Calu3 (cell line): ENCODE measurements around the gene CRB2. TPM values are rescaled to one million over a fixed set of nuclear protein-coding genes. Genes with fewer than 3 reads are reported as not detected.

Source experiments
- BruUV-seq: library from RNA; stranded (reverse); fragments of 400-500 nt; replicated peaks from 2 replicates; lab custom pipeline; 2021; lab: Mats Ljungman, UMichigan
- CTCF ChIA-PET: fragments of 300-600 bp; sonication (Branson Sonifier 250); formaldehyde crosslinking; loops from one replicate; lab custom pipeline; 2022; ENCODE audit warnings: antibody characterized with exemption; lab: Charles Lee
- DNase-seq: peaks from one replicate; pipeline ENCODE4 v3.0.0; 2022
- H3K27ac Mint-ChIP-seq: one replicate; pipeline ENCODE4 v1.8.0; 2022; ENCODE audit warnings: mixed read lengths; ENCODE audit not compliant: unreplicated experiment
- H3K27me3 Mint-ChIP-seq: one replicate; pipeline ENCODE4 v1.8.0; 2022; ENCODE audit warnings: mixed read lengths; ENCODE audit not compliant: unreplicated experiment
- H3K36me3 Mint-ChIP-seq: one replicate; pipeline ENCODE4 v1.8.0; 2022; ENCODE audit warnings: mild to moderate bottlenecking, moderate library complexity, mixed read lengths; ENCODE audit not compliant: insufficient read depth, unreplicated experiment
- H3K4me1 Mint-ChIP-seq: one replicate; pipeline ENCODE4 v1.8.0; 2022; ENCODE audit warnings: mild to moderate bottlenecking, low read depth, mixed read lengths; ENCODE audit not compliant: unreplicated experiment
- H3K4me3 Mint-ChIP-seq: one replicate; pipeline ENCODE4 v1.8.0; 2022; ENCODE audit warnings: mild to moderate bottlenecking, low read depth, moderate library complexity, mixed read lengths; ENCODE audit not compliant: unreplicated experiment
- H3K9me3 Mint-ChIP-seq: one replicate; pipeline ENCODE4 v1.8.0; 2022; ENCODE audit warnings: low read depth, mixed read lengths; ENCODE audit not compliant: unreplicated experiment
- intact Hi-C: fragments of 100-400 bp; cut with micrococcal nuclease; formaldehyde crosslinking; loops from one replicate; pipeline ENCODE4 v1.10.0; 2022; ENCODE audit not compliant: unreplicated experiment
- total RNA-seq: library from RNA; stranded (reverse); gene quantifications from 2 replicates; pipeline ENCODE4 v1.2.3, GENCODE V29; 2022
- TF ChIP-seq, protein P1 (sequence below): fragments of 200-600 bp; IDR thresholded peaks from one replicate; pipeline ENCODE4 v1.8.0; 2022; ENCODE audit warnings: antibody characterized with exemption; ENCODE audit not compliant: unreplicated experiment

Gene CRB2
- total RNA-seq, 1 experiment from 2014 or later, result not detected

- TF ChIP-seq, protein P1, sequence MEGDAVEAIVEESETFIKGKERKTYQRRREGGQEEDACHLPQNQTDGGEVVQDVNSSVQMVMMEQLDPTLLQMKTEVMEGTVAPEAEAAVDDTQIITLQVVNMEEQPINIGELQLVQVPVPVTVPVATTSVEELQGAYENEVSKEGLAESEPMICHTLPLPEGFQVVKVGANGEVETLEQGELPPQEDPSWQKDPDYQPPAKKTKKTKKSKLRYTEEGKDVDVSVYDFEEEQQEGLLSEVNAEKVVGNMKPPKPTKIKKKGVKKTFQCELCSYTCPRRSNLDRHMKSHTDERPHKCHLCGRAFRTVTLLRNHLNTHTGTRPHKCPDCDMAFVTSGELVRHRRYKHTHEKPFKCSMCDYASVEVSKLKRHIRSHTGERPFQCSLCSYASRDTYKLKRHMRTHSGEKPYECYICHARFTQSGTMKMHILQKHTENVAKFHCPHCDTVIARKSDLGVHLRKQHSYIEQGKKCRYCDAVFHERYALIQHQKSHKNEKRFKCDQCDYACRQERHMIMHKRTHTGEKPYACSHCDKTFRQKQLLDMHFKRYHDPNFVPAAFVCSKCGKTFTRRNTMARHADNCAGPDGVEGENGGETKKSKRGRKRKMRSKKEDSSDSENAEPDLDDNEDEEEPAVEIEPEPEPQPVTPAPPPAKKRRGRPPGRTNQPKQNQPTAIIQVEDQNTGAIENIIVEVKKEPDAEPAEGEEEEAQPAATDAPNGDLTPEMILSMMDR, result no peak
- CTCF ChIA-PET, result no interaction called here
- Mint-ChIP-seq H3K27ac (no peak overlapping the region), H3K9me3 (no peaks in the 10 kb centered on the region), H3K27me3 (peaks cover 63% of the 10 kb centered on the region), H3K4me1 (no peaks in the 10 kb centered on the region), H3K4me3 (no peak overlapping the region), H3K36me3 (peaks cover 9% of the 10 kb centered on the region)
- intact Hi-C loops, result no loop called here
- BruUV-seq, result no TSS peak
- DNase-seq, result no peak
These were observed 16.9 kb downstream of the CRB2 start for GRCh38 chr9:123372766-123373446.

- H3K4me1 Mint-ChIP-seq, result no peaks in the 10 kb centered on the region
- CTCF ChIA-PET, result no interaction called here
- intact Hi-C loops, result no loop called here
These were observed 17.5 kb downstream of the CRB2 start for GRCh38 chr9:123373447-123373923.

DNA sequence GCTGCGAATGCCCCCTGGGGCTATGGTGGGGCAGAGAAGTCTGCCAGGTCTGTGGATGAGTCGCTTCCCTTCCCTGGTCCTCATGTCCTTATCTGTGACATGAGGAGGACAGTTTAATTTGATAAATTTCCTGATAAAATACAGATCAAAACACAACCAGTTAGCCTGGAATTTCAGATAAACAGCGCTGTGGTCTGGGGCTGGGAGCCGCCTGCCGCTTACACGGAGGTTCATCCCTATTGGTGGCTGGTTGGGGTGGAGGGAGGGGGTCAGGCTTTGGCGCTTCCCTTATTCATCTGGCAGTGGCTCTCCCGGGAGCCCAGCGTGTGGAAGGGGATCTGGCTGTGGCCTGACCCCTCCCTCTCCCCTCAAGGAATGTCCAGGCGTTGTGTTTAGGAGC is 17.9 kb downstream of the CRB2 start:
- no peak for DNase-seq
- no TSS peak for BruUV-seq
- TF ChIP-seq, protein P1, result no peak
- H3K4me1 Mint-ChIP-seq, result no peaks in the 10 kb centered on the region
- intact Hi-C loops, result no loop called here
- no peaks in the 10 kb centered on the region for H3K9me3 Mint-ChIP-seq
- H3K27ac Mint-ChIP-seq, result no peak overlapping the region
- H3K27me3 Mint-ChIP-seq, result peaks cover 52% of the 10 kb centered on the region
- CTCF ChIA-PET, result no interaction called here
- H3K4me3 Mint-ChIP-seq, result no peak overlapping the region
- peaks cover 9% of the 10 kb centered on the region for H3K36me3 Mint-ChIP-seq

More at GRCh38 chr9:123373447-123373923, 17.5 kb downstream of the CRB2 start:
- Mint-ChIP-seq H3K27ac (no peak overlapping the region), H3K4me3 (no peak overlapping the region), H3K36me3 (peaks cover 9% of the 10 kb centered on the region), H3K27me3 (peaks cover 57% of the 10 kb centered on the region), H3K9me3 (no peaks in the 10 kb centered on the region)
- TF ChIP-seq, protein P1, result no peak
- no peak for DNase-seq
- BruUV-seq, result no TSS peak

GRCh38 chr9:123375469-123376132 is 19.6 kb downstream of the CRB2 start:
- Mint-ChIP-seq H3K9me3 (no peaks in the 10 kb centered on the region), H3K27me3 (peaks cover 38% of the 10 kb centered on the region), H3K4me1 (no peaks in the 10 kb centered on the region), H3K27ac (no peak overlapping the region), H3K36me3 (peaks cover 9% of the 10 kb centered on the region), H3K4me3 (no peak overlapping the region)
- BruUV-seq, result no TSS peak
- CTCF ChIA-PET, result no interaction called here
- TF ChIP-seq, protein P1, result no peak
- intact Hi-C loops, result no loop called here
- no peak for DNase-seq
